GM18868 (cell line): ENCODE measurements around the gene OR5A1.

ENCODE experiments used
- ATAC-seq: cut with Tn5 transposase; IDR thresholded peaks from one replicate; pipeline ENCODE4 v1.9.1; 2021; ENCODE audit warnings: mild to moderate bottlenecking, moderate library complexity; ENCODE audit not compliant: unreplicated experiment

OR5A1 gene

GRCh38 chr11:59475176-59475575 lies 38.9 kb downstream of the OR5A1 start:
- no peak for ATAC-seq

- no peak for ATAC-seq
These were observed 43.6 kb downstream of the OR5A1 start for GRCh38 chr11:59479906-59480305.

GRCh38 chr11:59480359-59480758 lies 44.1 kb downstream of the OR5A1 start:
- ATAC-seq: no peak
